K562 (cell line): ENCODE data around the gene HLA-F. TPM values are rescaled to one million over a fixed set of nuclear protein-coding genes. Genes with fewer than 3 reads are reported as not detected.

Source experiments
- BCOR ChIP-seq: fragments of 450-650 bp; IDR thresholded peaks from 2 replicates; pipeline ENCODE4 v1.6.1; 2016
- CBX3 ChIP-seq, 2 experiments: IDR thresholded peaks; 1 replicate in 1 of 2; 2 replicates in 1 of 2; pipeline ENCODE4 v1.6.1; 2012; ENCODE audit warnings: inconsistent platforms in 2 of 2, low read length in 2 of 2, borderline replicate concordance in 1 of 2, control low read depth in 1 of 2
- CEBPG ChIP-seq, 3 experiments: fragments of 200-800 bp in 1 of 3; sonication (Bioruptor generic) in 1 of 3; sonication (generic) in 1 of 3; formaldehyde crosslinking in 1 of 3; IDR thresholded peaks in 2 of 3; conservative IDR thresholded peaks in 1 of 3; 2 replicates each; pipeline versions ENCODE4 v1.6.1 to v1.8.0; 2016 to 2022; ENCODE audit warnings: missing compliant biosample characterization in 2 of 3, missing genetic modification characterization in 2 of 3, mild to moderate bottlenecking in 1 of 3, missing genetic modification reagents in 1 of 3
- GATAD2A ChIP-seq: fragments of 450-650 bp; IDR thresholded peaks from 2 replicates; pipeline ENCODE4 v1.6.1; 2017
- GTF2A2 ChIP-seq: IDR thresholded peaks from 2 replicates; pipeline ENCODE4 v1.6.1; 2016; ENCODE audit warnings: mild to moderate bottlenecking, missing genetic modification characterization, missing compliant biosample characterization
- HEY1 ChIP-seq: fragments of 250-450 bp; sonication (Bioruptor Pico); IDR thresholded peaks from 2 replicates; pipeline ENCODE4 v1.5.0; 2020; ENCODE audit warnings: mild to moderate bottlenecking, moderate library complexity, borderline replicate concordance
- NR3C1 ChIP-seq: sonication (generic); formaldehyde crosslinking; IDR thresholded peaks from 2 replicates; pipeline ENCODE4 v1.8.1; 2022; ENCODE audit warnings: missing genetic modification reagents
- PPARD ChIP-seq: fragments of 250-450 bp; sonication (Bioruptor Pico); IDR thresholded peaks from 2 replicates; pipeline ENCODE4 v1.8.0; 2022; ENCODE audit warnings: inconsistent platforms, mild to moderate bottlenecking, moderate library complexity
- RBM25 ChIP-seq: fragments of 200-400 bp; formaldehyde crosslinking; IDR thresholded peaks from 2 replicates; pipeline ENCODE4 v1.6.1; 2018; ENCODE audit warnings: low read length, low read depth, moderate library complexity; ENCODE audit not compliant: severe bottlenecking
- RBM39 ChIP-seq: fragments of 200-400 bp; formaldehyde crosslinking; optimal IDR thresholded peaks from 2 replicates; pipeline ENCODE3; 2018; ENCODE audit warnings: low read depth, low read length
- TRIM28 ChIP-seq: fragments of 450-650 bp; IDR thresholded peaks from 2 replicates; pipeline ENCODE4 v1.6.1; 2017
- YY1 ChIP-seq, 3 experiments: IDR thresholded peaks; 2 replicates each; pipeline ENCODE4 v1.6.1; 2011; ENCODE audit warnings: low read length in 2 of 3, mild to moderate bottlenecking in 2 of 3, moderate library complexity in 2 of 3, borderline replicate concordance in 1 of 3, control low read depth in 1 of 3, low read depth in 1 of 3; ENCODE audit not compliant: insufficient read depth in 3 of 3, insufficient replicate concordance in 2 of 3, control insufficient read depth in 1 of 3, insufficient read length in 1 of 3; ENCODE audit errors: extremely low read depth in 1 of 3
- polyA plus RNA-seq, 8 experiments: library from polyadenylated mRNA; depleted of rRNA in 4 of 8; stranded (reverse) in 5 of 8; unstranded in 3 of 8; fragments of >200 nt; fragmentation: Nextera tagmentation in 2 of 8; fragmentation: Illumina TruSeq in 1 of 8; extraction: Ambion mirVana in 2 of 8; extraction: Trizol in 1 of 8; gene quantifications; 2 replicates each; pipeline versions ENCODE4 v1.2.1 to v1.2.3, GENCODE V29; 2011 to 2014; ENCODE audit warnings: inconsistent platforms in 1 of 8, missing spikeins in 1 of 8
- total RNA-seq, 7 experiments: library from RNA; depleted of rRNA in 6 of 7; stranded (reverse); fragments of >200 nt in 6 of 7; fragmentation: Illumina TruSeq in 2 of 7; extraction: Trizol in 2 of 7; gene quantifications; 2 replicates each; pipeline versions ENCODE4 v1.2.1 to v1.2.3, GENCODE V29; 2011 to 2021; ENCODE audit warnings: low replicate concordance in 1 of 7
- TF ChIP-seq, protein P1 (sequence below): sonication (generic); formaldehyde crosslinking; IDR thresholded peaks from 2 replicates; pipeline ENCODE4 v1.8.0; 2023; ENCODE audit warnings: missing genetic modification reagents, mild to moderate bottlenecking, borderline replicate concordance
- TF ChIP-seq, protein P2 (sequence below), 2 experiments: fragments of 250-450 bp in 1 of 2; fragments of 450-650 bp in 1 of 2; sonication (Bioruptor Pico) in 1 of 2; IDR thresholded peaks; 2 replicates each; pipeline versions ENCODE4 v1.6.1 to v1.8.0; 2016 to 2021; ENCODE audit warnings: mild to moderate bottlenecking in 2 of 2, moderate library complexity in 2 of 2, missing compliant biosample characterization in 1 of 2, missing genetic modification characterization in 1 of 2
- TF ChIP-seq, protein P3 (sequence below): fragments of 250-450 bp; sonication (Bioruptor Pico); IDR thresholded peaks from 2 replicates; pipeline ENCODE4 v1.9.0; 2021; ENCODE audit warnings: mild to moderate bottlenecking
- TF ChIP-seq, protein P4 (sequence below): fragments of 250-450 bp; sonication (Bioruptor Pico); IDR thresholded peaks from 2 replicates; pipeline ENCODE4 v1.5.1; 2021; ENCODE audit warnings: mild to moderate bottlenecking
- TF ChIP-seq, protein P5 (sequence below): fragments of 250-450 bp; sonication (Bioruptor Pico); IDR thresholded peaks from 2 replicates; pipeline ENCODE4 v1.8.0; 2022; ENCODE audit warnings: moderate library complexity, mild to moderate bottlenecking, inconsistent platforms

The HLA-F gene
- total and polyA plus RNA-seq, 9 of the 15 experiments (the other 6 are each of a cell fraction or from before 2014, with no cell fraction given), result 0.40 to 0.76 (median 0.46) TPM; not detected in 6

DNA sequence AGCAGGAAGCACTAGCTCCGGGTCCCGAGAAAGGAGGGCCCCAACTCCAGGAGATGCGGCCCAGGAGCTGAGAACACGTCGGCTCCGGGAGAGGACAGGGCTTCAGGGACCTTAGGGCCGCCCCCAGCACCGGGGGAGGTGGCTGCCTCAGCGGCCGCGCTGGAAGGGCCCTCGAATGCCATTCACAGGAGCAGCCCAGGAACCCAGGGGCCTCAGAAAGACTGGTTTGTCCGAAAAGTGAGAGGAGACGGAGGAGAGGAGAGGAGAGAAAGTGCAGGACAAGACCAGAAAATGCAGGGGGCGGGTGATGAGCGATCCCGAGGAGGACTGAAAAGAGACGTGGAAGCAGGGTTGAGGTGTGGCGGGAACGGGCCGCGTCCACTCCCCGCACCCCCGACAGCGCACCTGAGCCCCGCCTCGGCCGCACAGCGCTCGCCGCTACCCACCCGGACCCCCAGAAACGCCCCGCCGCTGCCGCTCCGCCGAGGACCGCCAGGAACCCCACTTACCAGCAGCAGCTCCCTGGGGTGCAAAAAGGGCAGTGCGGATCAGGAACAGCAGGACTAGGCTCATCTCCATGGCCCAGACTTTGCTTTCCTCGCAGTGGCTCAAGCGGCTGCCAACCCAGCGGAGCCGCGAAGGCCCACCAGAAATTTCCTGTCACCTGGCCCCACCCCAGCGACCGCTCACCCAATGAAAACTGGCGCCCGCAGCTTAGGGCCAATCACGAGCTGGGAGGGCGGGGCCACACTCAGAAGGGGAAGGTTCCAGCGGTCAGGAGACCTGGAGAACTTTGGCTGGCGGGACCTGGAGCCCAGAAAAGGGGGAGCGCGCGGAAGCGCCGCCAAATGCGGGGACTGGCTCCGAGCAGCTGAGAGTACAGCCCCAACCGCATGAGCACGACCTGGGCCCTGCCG, 25.4 kb downstream of the HLA-F start (continued):
- TF ChIP-seq, protein P1, sequence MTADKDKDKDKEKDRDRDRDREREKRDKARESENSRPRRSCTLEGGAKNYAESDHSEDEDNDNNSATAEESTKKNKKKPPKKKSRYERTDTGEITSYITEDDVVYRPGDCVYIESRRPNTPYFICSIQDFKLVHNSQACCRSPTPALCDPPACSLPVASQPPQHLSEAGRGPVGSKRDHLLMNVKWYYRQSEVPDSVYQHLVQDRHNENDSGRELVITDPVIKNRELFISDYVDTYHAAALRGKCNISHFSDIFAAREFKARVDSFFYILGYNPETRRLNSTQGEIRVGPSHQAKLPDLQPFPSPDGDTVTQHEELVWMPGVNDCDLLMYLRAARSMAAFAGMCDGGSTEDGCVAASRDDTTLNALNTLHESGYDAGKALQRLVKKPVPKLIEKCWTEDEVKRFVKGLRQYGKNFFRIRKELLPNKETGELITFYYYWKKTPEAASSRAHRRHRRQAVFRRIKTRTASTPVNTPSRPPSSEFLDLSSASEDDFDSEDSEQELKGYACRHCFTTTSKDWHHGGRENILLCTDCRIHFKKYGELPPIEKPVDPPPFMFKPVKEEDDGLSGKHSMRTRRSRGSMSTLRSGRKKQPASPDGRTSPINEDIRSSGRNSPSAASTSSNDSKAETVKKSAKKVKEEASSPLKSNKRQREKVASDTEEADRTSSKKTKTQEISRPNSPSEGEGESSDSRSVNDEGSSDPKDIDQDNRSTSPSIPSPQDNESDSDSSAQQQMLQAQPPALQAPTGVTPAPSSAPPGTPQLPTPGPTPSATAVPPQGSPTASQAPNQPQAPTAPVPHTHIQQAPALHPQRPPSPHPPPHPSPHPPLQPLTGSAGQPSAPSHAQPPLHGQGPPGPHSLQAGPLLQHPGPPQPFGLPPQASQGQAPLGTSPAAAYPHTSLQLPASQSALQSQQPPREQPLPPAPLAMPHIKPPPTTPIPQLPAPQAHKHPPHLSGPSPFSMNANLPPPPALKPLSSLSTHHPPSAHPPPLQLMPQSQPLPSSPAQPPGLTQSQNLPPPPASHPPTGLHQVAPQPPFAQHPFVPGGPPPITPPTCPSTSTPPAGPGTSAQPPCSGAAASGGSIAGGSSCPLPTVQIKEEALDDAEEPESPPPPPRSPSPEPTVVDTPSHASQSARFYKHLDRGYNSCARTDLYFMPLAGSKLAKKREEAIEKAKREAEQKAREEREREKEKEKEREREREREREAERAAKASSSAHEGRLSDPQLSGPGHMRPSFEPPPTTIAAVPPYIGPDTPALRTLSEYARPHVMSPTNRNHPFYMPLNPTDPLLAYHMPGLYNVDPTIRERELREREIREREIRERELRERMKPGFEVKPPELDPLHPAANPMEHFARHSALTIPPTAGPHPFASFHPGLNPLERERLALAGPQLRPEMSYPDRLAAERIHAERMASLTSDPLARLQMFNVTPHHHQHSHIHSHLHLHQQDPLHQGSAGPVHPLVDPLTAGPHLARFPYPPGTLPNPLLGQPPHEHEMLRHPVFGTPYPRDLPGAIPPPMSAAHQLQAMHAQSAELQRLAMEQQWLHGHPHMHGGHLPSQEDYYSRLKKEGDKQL (CRISPR knock-in tag), result 0 out of 2 replicates have a peak, but pooled peaks have one; percentile 66
- no peak for TF ChIP-seq PPARD (CRISPR knock-in tag)
- TF ChIP-seq, protein P2, sequence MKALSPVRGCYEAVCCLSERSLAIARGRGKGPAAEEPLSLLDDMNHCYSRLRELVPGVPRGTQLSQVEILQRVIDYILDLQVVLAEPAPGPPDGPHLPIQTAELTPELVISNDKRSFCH (CRISPR knock-in tag; IDR thresholded peaks at IDR 0.05), result no peak
- TF ChIP-seq, protein P2 (tag; IDR thresholded peaks at IDR 0.05), result no peak
- no peak for TF ChIP-seq GTF2A2 (tag)
- no peak for TF ChIP-seq HEY1 (CRISPR knock-in tag)
- TF ChIP-seq, protein P3, sequence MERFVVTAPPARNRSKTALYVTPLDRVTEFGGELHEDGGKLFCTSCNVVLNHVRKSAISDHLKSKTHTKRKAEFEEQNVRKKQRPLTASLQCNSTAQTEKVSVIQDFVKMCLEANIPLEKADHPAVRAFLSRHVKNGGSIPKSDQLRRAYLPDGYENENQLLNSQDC (CRISPR knock-in tag), result no peak
- TF ChIP-seq GATAD2A, result no peak
- no peak for TF ChIP-seq RBM25
- TF ChIP-seq CBX3 (IDR thresholded peaks at IDR 0.05; ENCODE audit: borderline replicate concordance in 1 of 2, low read length in 2 of 2), result no peak
- no peak for TF ChIP-seq NR3C1 (CRISPR knock-in tag)
- TF ChIP-seq RBM39, result no peak
- TF ChIP-seq TRIM28, result no peak
- TF ChIP-seq, protein P4, sequence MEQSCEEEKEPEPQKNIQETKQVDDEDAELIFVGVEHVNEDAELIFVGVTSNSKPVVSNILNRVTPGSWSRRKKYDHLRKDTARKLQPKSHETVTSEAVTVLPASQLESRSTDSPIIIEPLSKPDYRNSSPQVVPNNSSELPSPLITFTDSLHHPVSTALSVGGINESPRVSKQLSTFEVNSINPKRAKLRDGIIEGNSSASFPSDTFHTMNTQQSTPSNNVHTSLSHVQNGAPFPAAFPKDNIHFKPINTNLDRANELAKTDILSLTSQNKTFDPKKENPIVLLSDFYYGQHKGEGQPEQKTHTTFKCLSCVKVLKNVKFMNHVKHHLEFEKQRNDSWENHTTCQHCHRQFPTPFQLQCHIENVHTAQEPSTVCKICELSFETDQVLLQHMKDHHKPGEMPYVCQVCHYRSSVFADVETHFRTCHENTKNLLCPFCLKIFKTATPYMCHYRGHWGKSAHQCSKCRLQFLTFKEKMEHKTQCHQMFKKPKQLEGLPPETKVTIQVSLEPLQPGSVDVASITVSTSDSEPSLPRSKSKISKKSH (CRISPR knock-in tag), result no peak
- 0 out of 2 replicates have a peak, but pooled peaks have one; percentile 9 for TF ChIP-seq BCOR
- TF ChIP-seq CEBPG (CRISPR knock-in tag; IDR thresholded peaks at IDR 0.05), result no peak
- no peak for TF ChIP-seq CEBPG (tag; conservative IDR thresholded peaks at IDR 0.05 in 1 of 2, IDR thresholded peaks at IDR 0.05 in 1 of 2)
- TF ChIP-seq, protein P5, sequence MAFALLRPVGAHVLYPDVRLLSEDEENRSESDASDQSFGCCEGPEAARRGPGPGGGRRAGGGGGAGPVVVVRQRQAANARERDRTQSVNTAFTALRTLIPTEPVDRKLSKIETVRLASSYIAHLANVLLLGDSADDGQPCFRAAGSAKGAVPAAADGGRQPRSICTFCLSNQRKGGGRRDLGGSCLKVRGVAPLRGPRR (CRISPR knock-in tag), result no peak
- no peak for TF ChIP-seq YY1 (IDR thresholded peaks at IDR 0.05; ENCODE audit: borderline replicate concordance in 1 of 3, control insufficient read depth in 1 of 3, extremely low read depth in 1 of 3, insufficient read depth in 3 of 3, insufficient read length in 1 of 3, insufficient replicate concordance in 2 of 3, low read depth in 1 of 3, low read length in 2 of 3)
